SK-N-SH (cell line): ENCODE measurements around the gene MOCOS.

Experiments used
- CHD2 ChIP-seq: fragments of 150-350 bp; IDR thresholded peaks from 2 replicates; pipeline ENCODE4 v1.6.1; 2018; ENCODE audit warnings: low read length; ENCODE audit not compliant: partially characterized antibody
- ELF1 ChIP-seq: IDR thresholded peaks from 2 replicates; pipeline ENCODE4 v1.4.0; 2012
- EZH2phosphoT487 ChIP-seq: fragments of 200-600 bp; sonication (generic); IDR thresholded peaks from 2 replicates; pipeline ENCODE4 v1.6.1; 2017; ENCODE audit warnings: low read depth, mixed run types, mild to moderate bottlenecking, antibody characterized with exemption, moderate library complexity, borderline replicate concordance
- FOXM1 ChIP-seq: IDR thresholded peaks from 2 replicates; pipeline ENCODE4 v1.4.0; 2012; ENCODE audit warnings: low read depth, mild to moderate bottlenecking
- GABPA ChIP-seq: IDR thresholded peaks from 2 replicates; pipeline ENCODE4 v1.4.0; 2012; ENCODE audit warnings: low read depth, mild to moderate bottlenecking
- JUND ChIP-seq: IDR thresholded peaks from 2 replicates; pipeline ENCODE4 v1.4.0; 2012
- POLR2AphosphoS5 ChIP-seq: IDR thresholded peaks from 2 replicates; pipeline ENCODE4 v1.6.1; 2012; ENCODE audit warnings: low read depth, low read length
- RAD21 ChIP-seq: IDR thresholded peaks from 2 replicates; pipeline ENCODE4 v1.6.1; 2012; ENCODE audit warnings: mild to moderate bottlenecking, low read length
- SMC3 ChIP-seq: IDR thresholded peaks from 2 replicates; pipeline ENCODE4 v1.6.1; 2012; ENCODE audit warnings: low read depth, low read length, improper control_type of control experiment
- TCF12 ChIP-seq: IDR thresholded peaks from 2 replicates; pipeline ENCODE4 v1.4.0; 2012
- YY1 ChIP-seq: IDR thresholded peaks from 2 replicates; pipeline ENCODE4 v1.4.0; 2012; ENCODE audit warnings: low read depth, mild to moderate bottlenecking
- TF ChIP-seq, protein P1 (sequence below): fragments of 200-600 bp; sonication (generic); IDR thresholded peaks from 2 replicates; pipeline ENCODE4 v1.6.1; 2017; ENCODE audit warnings: antibody characterized with exemption, mild to moderate bottlenecking, moderate library complexity
- TF ChIP-seq, protein P2 (sequence below): IDR thresholded peaks from 2 replicates; pipeline ENCODE4 v1.6.1; 2012; ENCODE audit warnings: mild to moderate bottlenecking, low read depth, low read length, moderate library complexity
- TF ChIP-seq, protein P3 (sequence below): IDR thresholded peaks from 2 replicates; pipeline ENCODE4 v1.4.0; 2012; ENCODE audit warnings: low read depth, borderline replicate concordance

DNA sequence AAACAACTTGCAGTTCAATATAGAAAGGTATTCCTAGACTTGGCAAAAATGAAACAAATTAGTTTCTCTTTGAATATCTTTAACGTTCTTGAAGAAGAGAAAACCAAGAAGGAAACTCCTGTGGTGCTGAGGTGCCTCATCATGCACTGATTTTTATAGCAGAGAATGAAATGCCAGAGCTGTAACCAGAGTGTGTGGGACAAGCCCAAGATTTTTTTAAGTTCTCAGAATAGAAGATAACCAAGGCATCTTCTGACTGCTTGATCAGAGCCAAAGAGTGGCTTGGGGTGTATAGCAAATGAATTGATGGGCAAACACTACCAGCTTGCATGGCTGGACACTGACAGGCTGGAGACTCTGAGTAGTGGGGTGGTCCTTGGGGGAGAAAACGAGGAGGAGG, 118.1 kb downstream of the MOCOS start:
- no peak for TF ChIP-seq JUND
- TF ChIP-seq SMC3 = no peak
- TF ChIP-seq, protein P1, sequence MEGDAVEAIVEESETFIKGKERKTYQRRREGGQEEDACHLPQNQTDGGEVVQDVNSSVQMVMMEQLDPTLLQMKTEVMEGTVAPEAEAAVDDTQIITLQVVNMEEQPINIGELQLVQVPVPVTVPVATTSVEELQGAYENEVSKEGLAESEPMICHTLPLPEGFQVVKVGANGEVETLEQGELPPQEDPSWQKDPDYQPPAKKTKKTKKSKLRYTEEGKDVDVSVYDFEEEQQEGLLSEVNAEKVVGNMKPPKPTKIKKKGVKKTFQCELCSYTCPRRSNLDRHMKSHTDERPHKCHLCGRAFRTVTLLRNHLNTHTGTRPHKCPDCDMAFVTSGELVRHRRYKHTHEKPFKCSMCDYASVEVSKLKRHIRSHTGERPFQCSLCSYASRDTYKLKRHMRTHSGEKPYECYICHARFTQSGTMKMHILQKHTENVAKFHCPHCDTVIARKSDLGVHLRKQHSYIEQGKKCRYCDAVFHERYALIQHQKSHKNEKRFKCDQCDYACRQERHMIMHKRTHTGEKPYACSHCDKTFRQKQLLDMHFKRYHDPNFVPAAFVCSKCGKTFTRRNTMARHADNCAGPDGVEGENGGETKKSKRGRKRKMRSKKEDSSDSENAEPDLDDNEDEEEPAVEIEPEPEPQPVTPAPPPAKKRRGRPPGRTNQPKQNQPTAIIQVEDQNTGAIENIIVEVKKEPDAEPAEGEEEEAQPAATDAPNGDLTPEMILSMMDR = no peak
- TF ChIP-seq GABPA = no peak
- TF ChIP-seq EZH2phosphoT487 = no peak
- no peak for TF ChIP-seq FOXM1
- no peak for TF ChIP-seq TCF12
- TF ChIP-seq CHD2 = no peak
- TF ChIP-seq, protein P2, sequence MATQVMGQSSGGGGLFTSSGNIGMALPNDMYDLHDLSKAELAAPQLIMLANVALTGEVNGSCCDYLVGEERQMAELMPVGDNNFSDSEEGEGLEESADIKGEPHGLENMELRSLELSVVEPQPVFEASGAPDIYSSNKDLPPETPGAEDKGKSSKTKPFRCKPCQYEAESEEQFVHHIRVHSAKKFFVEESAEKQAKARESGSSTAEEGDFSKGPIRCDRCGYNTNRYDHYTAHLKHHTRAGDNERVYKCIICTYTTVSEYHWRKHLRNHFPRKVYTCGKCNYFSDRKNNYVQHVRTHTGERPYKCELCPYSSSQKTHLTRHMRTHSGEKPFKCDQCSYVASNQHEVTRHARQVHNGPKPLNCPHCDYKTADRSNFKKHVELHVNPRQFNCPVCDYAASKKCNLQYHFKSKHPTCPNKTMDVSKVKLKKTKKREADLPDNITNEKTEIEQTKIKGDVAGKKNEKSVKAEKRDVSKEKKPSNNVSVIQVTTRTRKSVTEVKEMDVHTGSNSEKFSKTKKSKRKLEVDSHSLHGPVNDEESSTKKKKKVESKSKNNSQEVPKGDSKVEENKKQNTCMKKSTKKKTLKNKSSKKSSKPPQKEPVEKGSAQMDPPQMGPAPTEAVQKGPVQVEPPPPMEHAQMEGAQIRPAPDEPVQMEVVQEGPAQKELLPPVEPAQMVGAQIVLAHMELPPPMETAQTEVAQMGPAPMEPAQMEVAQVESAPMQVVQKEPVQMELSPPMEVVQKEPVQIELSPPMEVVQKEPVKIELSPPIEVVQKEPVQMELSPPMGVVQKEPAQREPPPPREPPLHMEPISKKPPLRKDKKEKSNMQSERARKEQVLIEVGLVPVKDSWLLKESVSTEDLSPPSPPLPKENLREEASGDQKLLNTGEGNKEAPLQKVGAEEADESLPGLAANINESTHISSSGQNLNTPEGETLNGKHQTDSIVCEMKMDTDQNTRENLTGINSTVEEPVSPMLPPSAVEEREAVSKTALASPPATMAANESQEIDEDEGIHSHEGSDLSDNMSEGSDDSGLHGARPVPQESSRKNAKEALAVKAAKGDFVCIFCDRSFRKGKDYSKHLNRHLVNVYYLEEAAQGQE = no peak
- no peak for TF ChIP-seq ELF1
- TF ChIP-seq POLR2AphosphoS5 = no peak
- no peak for TF ChIP-seq YY1
- TF ChIP-seq, protein P3, sequence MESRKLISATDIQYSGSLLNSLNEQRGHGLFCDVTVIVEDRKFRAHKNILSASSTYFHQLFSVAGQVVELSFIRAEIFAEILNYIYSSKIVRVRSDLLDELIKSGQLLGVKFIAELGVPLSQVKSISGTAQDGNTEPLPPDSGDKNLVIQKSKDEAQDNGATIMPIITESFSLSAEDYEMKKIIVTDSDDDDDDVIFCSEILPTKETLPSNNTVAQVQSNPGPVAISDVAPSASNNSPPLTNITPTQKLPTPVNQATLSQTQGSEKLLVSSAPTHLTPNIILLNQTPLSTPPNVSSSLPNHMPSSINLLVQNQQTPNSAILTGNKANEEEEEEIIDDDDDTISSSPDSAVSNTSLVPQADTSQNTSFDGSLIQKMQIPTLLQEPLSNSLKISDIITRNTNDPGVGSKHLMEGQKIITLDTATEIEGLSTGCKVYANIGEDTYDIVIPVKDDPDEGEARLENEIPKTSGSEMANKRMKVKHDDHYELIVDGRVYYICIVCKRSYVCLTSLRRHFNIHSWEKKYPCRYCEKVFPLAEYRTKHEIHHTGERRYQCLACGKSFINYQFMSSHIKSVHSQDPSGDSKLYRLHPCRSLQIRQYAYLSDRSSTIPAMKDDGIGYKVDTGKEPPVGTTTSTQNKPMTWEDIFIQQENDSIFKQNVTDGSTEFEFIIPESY = no peak
- no peak for TF ChIP-seq RAD21
